ENCODE data around the gene SLC22A23.

Gene SLC22A23

GRCh38 chr6:3471711-3472110, 14.9 kb upstream of the SLC22A23 start:
- no peak for DNase-seq

GRCh38 chr6:3471286-3471685, 14.4 kb upstream of the SLC22A23 start:
- no peak for DNase-seq

- DNase-seq: no peak
These were observed 11.7 kb upstream of the SLC22A23 start for GRCh38 chr6:3468585-3468984.

- DNase-seq: no peak
These were observed 11.1 kb upstream of the SLC22A23 start for GRCh38 chr6:3467996-3468395.

GRCh38 chr6:3466488-3467219, 9.8 kb upstream of the SLC22A23 start:
- no peak for DNase-seq

- DNase-seq: no peak
These were observed 3.4 kb upstream of the SLC22A23 start for GRCh38 chr6:3460253-3460652.

- DNase-seq: no peak
These were observed 2.0 kb upstream of the SLC22A23 start for GRCh38 chr6:3458706-3459421.

- DNase-seq: peak; percentile 17
These were observed 1.1 kb upstream of the SLC22A23 start for GRCh38 chr6:3457710-3458602.

GRCh38 chr6:3456395-3456897, 404 bp downstream of the SLC22A23 start:
- DNase-seq: no peak

GRCh38 chr6:3455569-3456394, 1.1 kb downstream of the SLC22A23 start:
- peak; percentile 11 for DNase-seq

GRCh38 chr6:3455147-3455568, 1.7 kb downstream of the SLC22A23 start:
- peak; percentile 55 for DNase-seq

GRCh38 chr6:3454273-3455010, 2.4 kb downstream of the SLC22A23 start:
- DNase-seq: no peak

- DNase-seq: no peak
These were observed 3.2 kb downstream of the SLC22A23 start for GRCh38 chr6:3453413-3454272.

- DNase-seq: no peak
These were observed 5.4 kb downstream of the SLC22A23 start for GRCh38 chr6:3451498-3451897.

- DNase-seq: no peak
These were observed 6.0 kb downstream of the SLC22A23 start for GRCh38 chr6:3450888-3451287.

GRCh38 chr6:3449750-3450305, 7.0 kb downstream of the SLC22A23 start:
- no peak for DNase-seq

- no peak for DNase-seq
These were observed 7.5 kb downstream of the SLC22A23 start for GRCh38 chr6:3449321-3449720.

- DNase-seq: no peak
These were observed 9.8 kb downstream of the SLC22A23 start for GRCh38 chr6:3447005-3447404.

- no peak for DNase-seq
These were observed 10.7 kb downstream of the SLC22A23 start for GRCh38 chr6:3446184-3446583.
